ENCODE results near the gene SRRM3.

Gene SRRM3

DNA sequence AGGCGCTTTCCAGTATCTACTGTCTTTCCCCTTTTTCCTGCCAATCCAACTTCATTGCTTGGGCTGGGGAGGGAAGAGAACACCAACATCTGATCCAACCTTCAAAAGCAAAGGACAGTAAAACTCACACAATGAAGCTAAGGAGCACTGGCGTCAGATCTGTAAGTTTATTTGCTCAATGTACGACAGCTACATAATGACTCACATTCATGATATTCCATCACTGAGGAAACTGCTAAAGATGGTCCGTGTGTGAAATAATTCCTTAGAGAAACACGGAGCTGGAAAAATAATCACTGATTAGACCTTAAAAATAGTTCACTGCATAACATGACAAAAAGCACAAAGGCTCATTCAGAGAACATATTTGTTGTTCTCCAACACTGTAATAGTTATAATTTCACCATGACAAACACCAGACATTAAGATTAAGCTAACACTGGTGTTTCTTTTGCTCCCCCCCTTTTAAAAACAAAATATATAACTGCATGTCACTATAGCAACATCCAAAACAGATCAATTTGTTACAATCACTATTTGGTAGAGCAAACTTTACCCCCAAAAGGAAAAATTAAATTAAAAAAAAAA, 125.0 kb downstream of the SRRM3 start:
- FAIRE-seq (no peak), DNase-seq (ENCODE audit: insufficient read length, low spot score) (no peak)
- TF ChIP-seq, protein P1, sequence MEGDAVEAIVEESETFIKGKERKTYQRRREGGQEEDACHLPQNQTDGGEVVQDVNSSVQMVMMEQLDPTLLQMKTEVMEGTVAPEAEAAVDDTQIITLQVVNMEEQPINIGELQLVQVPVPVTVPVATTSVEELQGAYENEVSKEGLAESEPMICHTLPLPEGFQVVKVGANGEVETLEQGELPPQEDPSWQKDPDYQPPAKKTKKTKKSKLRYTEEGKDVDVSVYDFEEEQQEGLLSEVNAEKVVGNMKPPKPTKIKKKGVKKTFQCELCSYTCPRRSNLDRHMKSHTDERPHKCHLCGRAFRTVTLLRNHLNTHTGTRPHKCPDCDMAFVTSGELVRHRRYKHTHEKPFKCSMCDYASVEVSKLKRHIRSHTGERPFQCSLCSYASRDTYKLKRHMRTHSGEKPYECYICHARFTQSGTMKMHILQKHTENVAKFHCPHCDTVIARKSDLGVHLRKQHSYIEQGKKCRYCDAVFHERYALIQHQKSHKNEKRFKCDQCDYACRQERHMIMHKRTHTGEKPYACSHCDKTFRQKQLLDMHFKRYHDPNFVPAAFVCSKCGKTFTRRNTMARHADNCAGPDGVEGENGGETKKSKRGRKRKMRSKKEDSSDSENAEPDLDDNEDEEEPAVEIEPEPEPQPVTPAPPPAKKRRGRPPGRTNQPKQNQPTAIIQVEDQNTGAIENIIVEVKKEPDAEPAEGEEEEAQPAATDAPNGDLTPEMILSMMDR (IDR thresholded peaks at IDR 0.05; ENCODE audit: insufficient read depth, missing control alignments), result no peak

DNA sequence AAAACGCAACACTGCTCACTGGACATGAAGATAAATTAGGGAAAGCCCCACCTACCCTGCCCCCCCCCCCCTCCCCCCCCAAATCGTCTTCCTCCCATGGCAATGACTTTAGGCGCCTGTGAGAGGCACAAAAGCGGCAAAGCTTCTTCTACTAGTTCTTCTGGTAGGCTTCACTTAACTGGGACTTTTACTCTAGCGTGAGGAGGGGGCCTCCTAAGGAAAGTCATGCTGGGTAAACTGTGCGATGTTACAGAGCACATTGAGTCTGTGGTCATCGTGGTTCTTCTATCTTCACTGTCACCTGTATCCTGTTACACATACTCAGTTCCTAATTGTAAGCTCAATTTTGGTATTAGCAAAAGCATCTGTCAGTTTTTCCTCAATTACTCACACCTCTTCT, 125.9 kb downstream of the SRRM3 start:
- TF ChIP-seq, protein P1 (IDR thresholded peaks at IDR 0.05; ENCODE audit: insufficient read depth, missing control alignments), result no peak
- no peak for DNase-seq (ENCODE audit: insufficient read length, low spot score)
- FAIRE-seq, result no peak

DNA sequence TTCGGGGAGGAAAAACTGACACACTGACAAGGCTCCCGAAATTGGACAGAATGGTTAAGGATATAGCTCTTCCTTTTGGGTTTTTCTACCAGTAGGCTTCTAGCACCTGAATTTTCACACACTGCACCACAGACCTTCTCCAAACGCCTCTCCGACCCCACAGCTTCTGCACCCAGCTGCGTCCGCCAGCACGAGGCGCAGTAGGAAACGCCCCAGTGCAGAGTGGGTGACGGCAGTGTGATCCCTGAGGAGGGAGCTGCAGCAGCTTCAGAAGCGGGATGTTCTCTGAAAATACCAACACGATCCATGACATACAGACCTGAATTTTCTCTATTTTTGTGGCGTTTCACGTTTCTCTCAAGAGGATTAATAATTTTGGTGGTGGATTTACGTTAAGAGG, 126.7 kb downstream of the SRRM3 start:
- DNase-seq (ENCODE audit: insufficient read length, low spot score) (no peak), FAIRE-seq (no peak)

DNA sequence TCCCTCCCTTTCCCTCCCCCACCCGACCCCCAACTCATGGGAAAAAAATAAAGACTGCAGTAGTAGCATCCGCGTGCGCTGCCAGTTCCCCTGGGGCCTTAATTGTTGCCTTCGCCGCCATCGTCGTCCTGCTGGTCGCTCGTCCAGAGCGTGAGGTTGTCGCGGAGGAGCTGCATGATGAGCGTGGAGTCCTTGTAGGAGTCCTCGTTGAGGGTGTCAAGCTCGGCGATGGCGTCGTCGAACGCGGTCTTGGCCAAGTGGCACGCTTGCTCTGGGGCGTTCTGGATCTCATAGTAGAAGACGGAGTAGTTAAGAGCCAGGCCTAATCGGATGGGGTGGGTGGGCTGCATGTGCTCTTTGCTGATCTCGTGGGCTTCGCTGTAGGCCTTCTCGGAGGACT, 127.8 kb downstream of the SRRM3 start:
- TF ChIP-seq, protein P1 (IDR thresholded peaks at IDR 0.05; ENCODE audit: insufficient read depth, missing control alignments), result no peak
- no peak for FAIRE-seq
- no peak for DNase-seq (ENCODE audit: insufficient read length, low spot score)

More for the DNA sequence above, 126.7 kb downstream of the SRRM3 start:
- TF ChIP-seq, protein P1 (IDR thresholded peaks at IDR 0.05; ENCODE audit: insufficient read depth, missing control alignments), result no peak

DNA sequence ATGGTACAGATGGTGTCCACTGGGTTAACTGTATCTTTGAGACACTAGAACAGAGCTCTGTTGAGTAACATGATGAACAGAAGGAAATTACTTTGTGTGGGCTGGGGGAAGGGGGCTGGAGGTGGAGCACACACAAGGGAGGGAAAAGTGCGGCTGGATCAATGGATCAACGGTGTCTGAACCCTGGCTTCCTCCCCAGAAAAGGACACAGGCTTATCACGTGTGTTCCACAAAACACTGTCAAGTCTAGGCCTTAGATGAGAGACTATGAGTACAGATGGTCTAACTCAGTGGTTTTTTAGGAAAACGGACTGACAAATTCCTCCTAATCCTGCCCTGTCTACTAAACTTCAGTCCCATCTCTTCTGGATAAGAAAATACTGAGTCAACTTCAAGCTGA, 128.6 kb downstream of the SRRM3 start:
- DNase-seq (ENCODE audit: insufficient read length, low spot score) (no peak), FAIRE-seq (no peak)
- TF ChIP-seq, protein P1 (IDR thresholded peaks at IDR 0.05; ENCODE audit: insufficient read depth, missing control alignments), result no peak

DNA sequence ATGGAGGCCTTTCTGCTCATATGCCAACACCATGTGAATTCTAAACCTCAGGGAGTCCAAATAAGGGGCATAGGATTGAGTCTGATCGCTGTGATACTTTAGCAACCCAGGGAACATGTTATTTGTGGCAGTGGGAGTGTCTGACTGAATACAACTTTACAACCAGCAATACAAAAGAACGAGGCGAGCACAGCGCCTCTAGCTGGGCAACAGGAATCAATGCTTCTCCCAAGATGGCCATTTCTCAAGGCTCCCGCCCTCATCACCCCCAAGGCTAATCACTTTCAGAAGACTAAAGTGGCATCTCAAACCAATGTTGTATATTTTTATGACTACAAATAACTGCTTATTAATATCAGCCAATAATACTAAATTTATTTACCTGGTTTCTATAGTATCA, 129.0 kb downstream of the SRRM3 start:
- DNase-seq (ENCODE audit: insufficient read length, low spot score), result no peak
- TF ChIP-seq, protein P1 (IDR thresholded peaks at IDR 0.05; ENCODE audit: insufficient read depth, missing control alignments), result no peak
- FAIRE-seq, result no peak

DNA sequence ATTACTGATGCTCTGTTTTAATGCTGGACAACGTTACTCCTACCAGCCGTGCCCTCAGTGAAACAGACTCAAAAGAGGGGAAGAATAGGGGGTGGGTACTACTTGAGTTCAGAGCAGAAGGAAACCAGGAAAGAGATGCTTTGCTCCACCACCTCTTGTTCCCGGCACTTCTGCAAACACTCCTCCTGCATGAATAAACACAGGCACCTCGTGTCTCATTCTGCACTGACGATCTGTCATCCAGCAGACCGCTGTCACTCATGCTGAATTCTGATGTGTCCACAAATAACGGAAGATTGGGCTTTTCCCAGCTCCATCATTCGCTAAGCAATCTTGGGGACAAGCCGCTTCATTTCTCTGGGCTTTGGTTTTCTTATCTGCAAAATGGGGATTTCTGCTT, 130.4 kb downstream of the SRRM3 start:
- TF ChIP-seq, protein P1 (IDR thresholded peaks at IDR 0.05; ENCODE audit: insufficient read depth, missing control alignments), result no peak
- no peak for FAIRE-seq
- no peak for DNase-seq (ENCODE audit: insufficient read length, low spot score)
